K562 (cell line): ENCODE results near the gene KCNJ10. TPM values are rescaled to one million over a fixed set of nuclear protein-coding genes. Genes with fewer than 3 reads are reported as not detected.

Source experiments
- CTBP1 ChIP-seq: fragments of 450-650 bp; IDR thresholded peaks from 2 replicates; pipeline ENCODE4 v1.6.1; 2016; ENCODE audit warnings: borderline replicate concordance
- FOXM1 ChIP-seq, 2 experiments: fragments of 450-650 bp in 1 of 2; sonication (generic) in 1 of 2; formaldehyde crosslinking in 1 of 2; IDR thresholded peaks; 2 replicates each; pipeline versions ENCODE4 v1.6.1 to v1.9.0; 2017 to 2022; ENCODE audit warnings: low read depth in 2 of 2, mild to moderate bottlenecking in 2 of 2, missing genetic modification reagents in 1 of 2, moderate library complexity in 1 of 2
- RREB1 ChIP-seq: fragments of 250-450 bp; sonication (Bioruptor Pico); IDR thresholded peaks from 2 replicates; pipeline ENCODE4 v1.4.0; 2020
- TRIM24 ChIP-seq, 2 experiments: fragments of 450-650 bp; IDR thresholded peaks; 2 replicates each; pipeline ENCODE4 v1.6.1; 2016
- polyA plus RNA-seq, 8 experiments: library from polyadenylated mRNA; depleted of rRNA in 4 of 8; stranded (reverse) in 5 of 8; unstranded in 3 of 8; fragments of >200 nt; fragmentation: Nextera tagmentation in 2 of 8; fragmentation: Illumina TruSeq in 1 of 8; extraction: Ambion mirVana in 2 of 8; extraction: Trizol in 1 of 8; gene quantifications; 2 replicates each; pipeline versions ENCODE4 v1.2.1 to v1.2.3, GENCODE V29; 2011 to 2014; ENCODE audit warnings: inconsistent platforms in 1 of 8, missing spikeins in 1 of 8
- total RNA-seq, 7 experiments: library from RNA; depleted of rRNA in 6 of 7; stranded (reverse); fragments of >200 nt in 6 of 7; fragmentation: Illumina TruSeq in 2 of 7; extraction: Trizol in 2 of 7; gene quantifications; 2 replicates each; pipeline versions ENCODE4 v1.2.1 to v1.2.3, GENCODE V29; 2011 to 2021; ENCODE audit warnings: low replicate concordance in 1 of 7
- TF ChIP-seq, protein P1 (sequence below): fragments of 450-650 bp; IDR thresholded peaks from 2 replicates; pipeline ENCODE4 v1.6.1; 2016; ENCODE audit warnings: low read depth, mild to moderate bottlenecking, moderate library complexity
- TF ChIP-seq, protein P2 (sequence below): fragments of 250-450 bp; sonication (Bioruptor Pico); IDR thresholded peaks from 2 replicates; pipeline ENCODE4 v1.4.0; 2020; ENCODE audit warnings: mild to moderate bottlenecking, moderate library complexity

KCNJ10 gene
- total and polyA plus RNA-seq, 9 of the 15 experiments (the other 6 are each of a cell fraction or from before 2014, with no cell fraction given), result 0.06 to 0.11 TPM; not detected in 7

GRCh38 chr1:159980076-159980475, 89.9 kb downstream of the KCNJ10 start (continued):
- TF ChIP-seq FOXM1 (IDR thresholded peaks at IDR 0.05; ENCODE audit: low read depth) (no peak), FOXM1 (CRISPR knock-in tag; IDR thresholded peaks at IDR 0.05; ENCODE audit: low read depth) (no peak), CTBP1 (no peak), TRIM24 (IDR thresholded peaks at IDR 0.05) (no peak), RREB1 (CRISPR knock-in tag) (no peak)
- TF ChIP-seq, protein P1, sequence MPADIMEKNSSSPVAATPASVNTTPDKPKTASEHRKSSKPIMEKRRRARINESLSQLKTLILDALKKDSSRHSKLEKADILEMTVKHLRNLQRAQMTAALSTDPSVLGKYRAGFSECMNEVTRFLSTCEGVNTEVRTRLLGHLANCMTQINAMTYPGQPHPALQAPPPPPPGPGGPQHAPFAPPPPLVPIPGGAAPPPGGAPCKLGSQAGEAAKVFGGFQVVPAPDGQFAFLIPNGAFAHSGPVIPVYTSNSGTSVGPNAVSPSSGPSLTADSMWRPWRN, result no peak
- TF ChIP-seq, protein P2, sequence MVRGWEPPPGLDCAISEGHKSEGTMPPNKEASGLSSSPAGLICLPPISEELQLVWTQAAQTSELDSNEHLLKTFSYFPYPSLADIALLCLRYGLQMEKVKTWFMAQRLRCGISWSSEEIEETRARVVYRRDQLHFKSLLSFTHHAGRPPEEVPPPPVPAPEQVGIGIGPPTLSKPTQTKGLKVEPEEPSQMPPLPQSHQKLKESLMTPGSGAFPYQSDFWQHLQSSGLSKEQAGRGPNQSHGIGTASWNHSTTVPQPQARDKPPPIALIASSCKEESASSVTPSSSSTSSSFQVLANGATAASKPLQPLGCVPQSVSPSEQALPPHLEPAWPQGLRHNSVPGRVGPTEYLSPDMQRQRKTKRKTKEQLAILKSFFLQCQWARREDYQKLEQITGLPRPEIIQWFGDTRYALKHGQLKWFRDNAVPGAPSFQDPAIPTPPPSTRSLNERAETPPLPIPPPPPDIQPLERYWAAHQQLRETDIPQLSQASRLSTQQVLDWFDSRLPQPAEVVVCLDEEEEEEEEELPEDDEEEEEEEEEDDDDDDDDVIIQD (CRISPR knock-in tag), result no peak
